HEK293 (cell line): ENCODE data around the gene TEF.

Experiments
- CTCF ChIA-PET: fragments of 350-600 bp; formaldehyde crosslinking; extraction: SDS; loops from one replicate; lab custom pipeline; 2021; ENCODE audit warnings: antibody characterized with exemption; lab: Yijun Ruan, JAX
- POLR2A ChIA-PET: fragments of 300-600 bp; formaldehyde crosslinking; extraction: SDS; loops from one replicate; lab custom pipeline; 2020; ENCODE audit warnings: antibody characterized with exemption, inconsistent platforms; lab: Yijun Ruan, JAX
- H3K27ac ChIP-seq: fragments of 200-500 bp; sonication (Bioruptor generic); 2 replicates; pipeline ENCODE4 v1.5.1; 2014; ENCODE audit warnings: low read depth, low read length, control low read depth, inconsistent platforms; ENCODE audit errors: extremely low read depth
- H3K36me3 ChIP-seq, 2 experiments: fragments of 200-500 bp in 1 of 2; sonication (Bioruptor generic) in 1 of 2; 1 replicate in 1 of 2; 2 replicates in 1 of 2; pipeline ENCODE4 v1.5.1; 2014 to 2017; ENCODE audit warnings: inconsistent platforms in 2 of 2, low read length in 2 of 2; ENCODE audit not compliant: control insufficient read depth in 2 of 2, insufficient read depth in 1 of 2
- H3K4me1 ChIP-seq: fragments of 200-500 bp; sonication (Bioruptor generic); 2 replicates; pipeline ENCODE4 v1.5.1; 2014; ENCODE audit warnings: mild to moderate bottlenecking, low read length, inconsistent platforms; ENCODE audit not compliant: control insufficient read depth, insufficient read depth
- H3K4me3 ChIP-seq: 2 replicates; pipeline ENCODE4 v1.5.1; 2011; ENCODE audit warnings: low read depth, mild to moderate bottlenecking, control low read depth, low read length, moderate library complexity
- H3K9me3 ChIP-seq: fragments of 200-500 bp; sonication (Bioruptor generic); 2 replicates; pipeline ENCODE4 v1.5.1; 2014; ENCODE audit warnings: low read depth, low read length, inconsistent platforms; ENCODE audit not compliant: control insufficient read depth, insufficient read depth
- GFI1B ChIP-seq: fragments of 450-650 bp; formaldehyde crosslinking; IDR thresholded peaks from 2 replicates; pipeline ENCODE4 v1.5.1; 2016; ENCODE audit warnings: missing biosample characterization, missing genetic modification characterization
- ZBTB17 ChIP-seq: fragments of 450-650 bp; formaldehyde crosslinking; IDR thresholded peaks from 2 replicates; pipeline ENCODE4 v1.5.1; 2016; ENCODE audit warnings: missing biosample characterization, missing genetic modification characterization
- ZIC2 ChIP-seq: fragments of 450-650 bp; formaldehyde crosslinking; IDR thresholded peaks from 2 replicates; pipeline ENCODE4 v1.5.1; 2016; ENCODE audit warnings: missing biosample characterization, missing genetic modification characterization
- ZNF426 ChIP-seq: fragments of 450-650 bp; formaldehyde crosslinking; IDR thresholded peaks from 2 replicates; pipeline ENCODE4 v1.5.1; 2017; ENCODE audit warnings: missing biosample characterization, missing genetic modification characterization, mild to moderate bottlenecking, inconsistent platforms, moderate library complexity
- ZNF610 ChIP-seq: fragments of 450-650 bp; formaldehyde crosslinking; IDR thresholded peaks from 2 replicates; pipeline ENCODE4 v1.5.1; 2016; ENCODE audit warnings: missing biosample characterization, missing genetic modification characterization, borderline replicate concordance
- TF ChIP-seq, protein P1 (sequence below): fragments of 450-650 bp; formaldehyde crosslinking; IDR thresholded peaks from 2 replicates; pipeline ENCODE4 v1.5.1; 2016; ENCODE audit warnings: missing biosample characterization, missing genetic modification characterization
- TF ChIP-seq, protein P2 (sequence below): fragments of 450-650 bp; formaldehyde crosslinking; IDR thresholded peaks from 2 replicates; pipeline ENCODE4 v1.5.1; 2016; ENCODE audit warnings: missing biosample characterization, missing genetic modification characterization
- TF ChIP-seq, protein P3 (sequence below): fragments of 450-650 bp; formaldehyde crosslinking; IDR thresholded peaks from 2 replicates; pipeline ENCODE4 v1.5.1; 2016; ENCODE audit warnings: missing biosample characterization, missing genetic modification characterization
- TF ChIP-seq, protein P4 (sequence below): fragments of 450-650 bp; formaldehyde crosslinking; IDR thresholded peaks from 2 replicates; pipeline ENCODE4 v1.5.1; 2016; ENCODE audit warnings: missing biosample characterization, missing genetic modification characterization

Gene TEF

GRCh38 chr22:41367039-41367679 is 14.6 kb upstream of the TEF start (continued):
- TF ChIP-seq, protein P1, sequence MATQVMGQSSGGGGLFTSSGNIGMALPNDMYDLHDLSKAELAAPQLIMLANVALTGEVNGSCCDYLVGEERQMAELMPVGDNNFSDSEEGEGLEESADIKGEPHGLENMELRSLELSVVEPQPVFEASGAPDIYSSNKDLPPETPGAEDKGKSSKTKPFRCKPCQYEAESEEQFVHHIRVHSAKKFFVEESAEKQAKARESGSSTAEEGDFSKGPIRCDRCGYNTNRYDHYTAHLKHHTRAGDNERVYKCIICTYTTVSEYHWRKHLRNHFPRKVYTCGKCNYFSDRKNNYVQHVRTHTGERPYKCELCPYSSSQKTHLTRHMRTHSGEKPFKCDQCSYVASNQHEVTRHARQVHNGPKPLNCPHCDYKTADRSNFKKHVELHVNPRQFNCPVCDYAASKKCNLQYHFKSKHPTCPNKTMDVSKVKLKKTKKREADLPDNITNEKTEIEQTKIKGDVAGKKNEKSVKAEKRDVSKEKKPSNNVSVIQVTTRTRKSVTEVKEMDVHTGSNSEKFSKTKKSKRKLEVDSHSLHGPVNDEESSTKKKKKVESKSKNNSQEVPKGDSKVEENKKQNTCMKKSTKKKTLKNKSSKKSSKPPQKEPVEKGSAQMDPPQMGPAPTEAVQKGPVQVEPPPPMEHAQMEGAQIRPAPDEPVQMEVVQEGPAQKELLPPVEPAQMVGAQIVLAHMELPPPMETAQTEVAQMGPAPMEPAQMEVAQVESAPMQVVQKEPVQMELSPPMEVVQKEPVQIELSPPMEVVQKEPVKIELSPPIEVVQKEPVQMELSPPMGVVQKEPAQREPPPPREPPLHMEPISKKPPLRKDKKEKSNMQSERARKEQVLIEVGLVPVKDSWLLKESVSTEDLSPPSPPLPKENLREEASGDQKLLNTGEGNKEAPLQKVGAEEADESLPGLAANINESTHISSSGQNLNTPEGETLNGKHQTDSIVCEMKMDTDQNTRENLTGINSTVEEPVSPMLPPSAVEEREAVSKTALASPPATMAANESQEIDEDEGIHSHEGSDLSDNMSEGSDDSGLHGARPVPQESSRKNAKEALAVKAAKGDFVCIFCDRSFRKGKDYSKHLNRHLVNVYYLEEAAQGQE (tag by site-specific recombination), result no peak
- 0 out of 2 replicates have a peak, but pooled peaks have one; percentile 26 for TF ChIP-seq ZNF610
- TF ChIP-seq, protein P2, sequence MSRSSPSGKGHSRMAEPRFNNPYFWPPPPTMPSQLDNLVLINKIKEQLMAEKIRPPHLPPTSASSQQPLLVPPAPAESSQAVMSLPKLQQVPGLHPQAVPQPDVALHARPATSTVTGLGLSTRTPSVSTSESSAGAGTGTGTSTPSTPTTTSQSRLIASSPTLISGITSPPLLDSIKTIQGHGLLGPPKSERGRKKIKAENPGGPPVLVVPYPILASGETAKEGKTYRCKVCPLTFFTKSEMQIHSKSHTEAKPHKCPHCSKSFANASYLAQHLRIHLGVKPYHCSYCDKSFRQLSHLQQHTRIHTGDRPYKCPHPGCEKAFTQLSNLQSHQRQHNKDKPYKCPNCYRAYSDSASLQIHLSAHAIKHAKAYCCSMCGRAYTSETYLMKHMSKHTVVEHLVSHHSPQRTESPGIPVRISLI (tag by site-specific recombination), result no peak
- TF ChIP-seq, protein P3, sequence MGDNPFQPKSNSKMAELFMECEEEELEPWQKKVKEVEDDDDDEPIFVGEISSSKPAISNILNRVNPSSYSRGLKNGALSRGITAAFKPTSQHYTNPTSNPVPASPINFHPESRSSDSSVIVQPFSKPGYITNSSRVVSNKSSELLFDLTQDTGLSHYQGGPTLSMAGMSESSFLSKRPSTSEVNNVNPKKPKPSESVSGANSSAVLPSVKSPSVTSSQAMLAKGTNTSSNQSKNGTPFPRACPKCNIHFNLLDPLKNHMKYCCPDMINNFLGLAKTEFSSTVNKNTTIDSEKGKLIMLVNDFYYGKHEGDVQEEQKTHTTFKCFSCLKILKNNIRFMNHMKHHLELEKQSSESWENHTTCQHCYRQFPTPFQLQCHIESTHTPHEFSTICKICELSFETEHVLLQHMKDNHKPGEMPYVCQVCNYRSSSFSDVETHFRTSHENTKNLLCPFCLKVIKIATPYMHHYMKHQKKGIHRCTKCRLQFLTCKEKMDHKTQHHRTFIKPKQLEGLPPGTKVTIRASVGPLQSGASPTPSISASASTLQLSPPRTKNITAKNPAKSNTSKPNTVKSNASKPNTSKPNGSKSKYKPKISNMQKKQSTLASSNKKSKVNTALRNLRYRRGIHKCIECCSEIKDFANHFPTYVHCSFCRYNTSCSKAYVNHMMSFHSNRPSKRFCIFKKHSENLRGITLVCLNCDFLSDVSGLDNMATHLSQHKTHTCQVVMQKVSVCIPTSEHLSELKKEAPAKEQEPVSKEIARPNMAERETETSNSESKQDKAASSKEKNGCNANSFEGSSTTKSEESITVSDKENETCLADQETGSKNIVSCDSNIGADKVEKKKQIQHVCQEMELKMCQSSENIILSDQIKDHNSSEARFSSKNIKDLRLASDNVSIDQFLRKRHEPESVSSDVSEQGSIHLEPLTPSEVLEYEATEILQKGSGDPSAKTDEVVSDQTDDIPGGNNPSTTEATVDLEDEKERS, result no peak

DNA sequence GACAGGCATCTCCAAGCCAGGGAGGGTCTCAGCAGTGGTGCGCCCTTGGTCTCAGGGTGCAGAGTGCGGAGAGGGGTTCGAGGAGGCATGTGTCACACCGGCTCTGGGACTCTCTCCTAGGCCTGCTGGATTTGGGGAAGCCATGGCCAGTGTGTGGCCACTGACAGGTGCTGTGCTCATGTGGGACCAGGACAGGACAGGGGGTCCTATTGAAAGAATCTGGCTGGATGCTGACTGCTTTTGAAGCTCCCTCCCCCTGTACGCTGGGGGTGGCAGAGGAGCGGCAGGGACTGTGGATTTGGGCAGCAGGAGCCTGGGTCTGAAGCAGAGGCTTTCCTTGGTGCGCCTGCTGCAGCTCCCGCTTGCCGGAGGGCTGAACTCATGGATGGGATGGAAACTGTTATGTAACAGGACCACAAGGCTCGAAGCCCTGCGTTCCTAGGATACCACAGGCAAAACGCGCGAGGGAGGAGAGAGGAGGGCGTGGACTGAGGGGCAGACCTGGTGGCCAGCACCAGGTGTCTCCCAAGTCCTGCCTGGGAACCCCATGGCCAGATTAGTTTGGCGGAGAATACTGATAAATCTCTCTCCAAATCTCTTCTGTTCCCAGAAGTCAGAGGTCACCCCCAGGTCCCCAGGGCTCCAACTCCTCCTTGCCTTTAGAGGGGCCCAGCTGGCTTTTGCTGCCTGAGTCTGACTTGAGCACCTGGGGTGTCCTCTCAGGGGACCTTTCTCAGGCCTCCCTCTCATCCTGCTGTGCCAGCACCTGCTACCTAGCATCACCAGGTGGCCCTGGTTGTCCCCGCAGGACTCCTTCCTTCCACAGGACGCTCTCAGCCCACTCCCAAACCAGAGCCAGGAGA is 13.8 kb upstream of the TEF start:
- no peaks in the 10 kb centered on the region for H3K36me3 ChIP-seq
- peak overlapping the region; percentile 51; the same call in 1 of the 2 replicates for H3K27ac ChIP-seq
- no peaks in the 10 kb centered on the region for H3K9me3 ChIP-seq
- H3K4me3 ChIP-seq, result 0 out of 2 replicates have a peak overlapping the region, but pooled peaks have one; percentile 5
- ChIA-PET CTCF (interaction anchor here (0.6 to 0.8 kb wide), 3 partner anchors 11 to 376 kb away, joined by 3 to 4 read pairs (median 3); no protein-coding TSS in a partner anchor), POLR2A (interaction anchor here (0.8 to 2.9 kb wide), 11 partner anchors 8 to 101 kb away, joined by 3 to 32 read pairs (median 4); partner anchors contain the start of genes ACO2, PHF5A, RANGAP1 and TEF)
- TF ChIP-seq, protein P3, result no peak
- peak; percentile 76 for TF ChIP-seq ZIC2 (tag by site-specific recombination)
- no peak for TF ChIP-seq GFI1B (tag by site-specific recombination)
- TF ChIP-seq, protein P4, sequence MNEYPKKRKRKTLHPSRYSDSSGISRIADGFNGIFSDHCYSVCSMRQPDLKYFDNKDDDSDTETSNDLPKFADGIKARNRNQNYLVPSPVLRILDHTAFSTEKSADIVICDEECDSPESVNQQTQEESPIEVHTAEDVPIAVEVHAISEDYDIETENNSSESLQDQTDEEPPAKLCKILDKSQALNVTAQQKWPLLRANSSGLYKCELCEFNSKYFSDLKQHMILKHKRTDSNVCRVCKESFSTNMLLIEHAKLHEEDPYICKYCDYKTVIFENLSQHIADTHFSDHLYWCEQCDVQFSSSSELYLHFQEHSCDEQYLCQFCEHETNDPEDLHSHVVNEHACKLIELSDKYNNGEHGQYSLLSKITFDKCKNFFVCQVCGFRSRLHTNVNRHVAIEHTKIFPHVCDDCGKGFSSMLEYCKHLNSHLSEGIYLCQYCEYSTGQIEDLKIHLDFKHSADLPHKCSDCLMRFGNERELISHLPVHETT (tag by site-specific recombination), result no peak
- TF ChIP-seq ZBTB17, result 0 out of 2 replicates have a peak, but pooled peaks have one; percentile 7
- no peak for TF ChIP-seq ZNF426 (tag by site-specific recombination)
- H3K4me1 ChIP-seq, result peaks cover 11% of the 10 kb centered on the region
